MM.1S (cell line): ENCODE measurements around the gene FOXP1.

ENCODE experiments used
- EZH2 ChIP-seq: fragments of 300-600 bp; sonication (generic); optimal IDR thresholded peaks from 2 replicates; pipeline ENCODE3; 2017; ENCODE audit warnings: low read depth, mild to moderate bottlenecking, antibody characterized with exemption, low read length, mixed read lengths
- EZH2phosphoT487 ChIP-seq: fragments of 300-600 bp; sonication (generic); IDR thresholded peaks from 2 replicates; pipeline ENCODE4 v1.6.1; 2018; ENCODE audit warnings: antibody characterized with exemption, low read length
- TF ChIP-seq, protein P1 (sequence below): fragments of 300-600 bp; sonication (generic); IDR thresholded peaks from 2 replicates; pipeline ENCODE4 v1.5.1; 2016; ENCODE audit warnings: antibody characterized with exemption, low read length, mixed read lengths

DNA sequence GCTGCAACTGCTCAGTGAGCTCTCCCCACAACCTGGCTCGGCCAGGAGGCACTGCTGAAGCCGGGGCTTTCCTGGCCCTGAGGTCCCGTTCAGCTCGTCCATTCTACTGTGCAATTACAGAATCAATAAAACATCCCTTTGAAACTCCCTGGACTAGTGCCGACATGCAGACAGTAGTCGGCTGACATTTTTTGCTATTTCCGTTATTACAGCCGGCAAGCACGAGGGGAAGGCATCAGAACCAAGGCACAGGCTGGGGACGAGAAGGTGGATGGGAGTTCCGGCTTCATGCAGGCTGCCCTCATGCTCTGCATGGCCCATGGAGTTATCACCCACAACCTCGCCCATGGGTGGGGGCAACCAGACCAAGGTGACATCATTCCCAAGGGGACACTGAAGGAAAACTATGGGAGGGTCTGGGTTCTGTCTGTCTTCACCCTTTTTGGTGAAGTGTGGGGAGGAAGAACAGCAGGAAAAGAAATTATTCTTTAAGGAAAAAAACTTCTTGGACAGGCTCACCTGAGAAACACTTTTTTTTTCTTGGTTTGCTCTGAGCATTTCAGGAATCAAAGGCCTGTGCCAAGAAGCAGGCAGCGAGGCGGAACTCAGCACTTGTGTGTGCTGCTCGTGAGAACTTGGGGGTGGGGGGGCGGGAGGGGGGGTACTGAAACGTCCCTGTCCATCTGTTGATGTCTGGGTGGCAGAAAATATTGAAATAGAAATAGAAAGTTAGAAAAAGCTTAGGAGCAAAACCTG, 154.5 kb downstream of the FOXP1 start:
- TF ChIP-seq, protein P1, sequence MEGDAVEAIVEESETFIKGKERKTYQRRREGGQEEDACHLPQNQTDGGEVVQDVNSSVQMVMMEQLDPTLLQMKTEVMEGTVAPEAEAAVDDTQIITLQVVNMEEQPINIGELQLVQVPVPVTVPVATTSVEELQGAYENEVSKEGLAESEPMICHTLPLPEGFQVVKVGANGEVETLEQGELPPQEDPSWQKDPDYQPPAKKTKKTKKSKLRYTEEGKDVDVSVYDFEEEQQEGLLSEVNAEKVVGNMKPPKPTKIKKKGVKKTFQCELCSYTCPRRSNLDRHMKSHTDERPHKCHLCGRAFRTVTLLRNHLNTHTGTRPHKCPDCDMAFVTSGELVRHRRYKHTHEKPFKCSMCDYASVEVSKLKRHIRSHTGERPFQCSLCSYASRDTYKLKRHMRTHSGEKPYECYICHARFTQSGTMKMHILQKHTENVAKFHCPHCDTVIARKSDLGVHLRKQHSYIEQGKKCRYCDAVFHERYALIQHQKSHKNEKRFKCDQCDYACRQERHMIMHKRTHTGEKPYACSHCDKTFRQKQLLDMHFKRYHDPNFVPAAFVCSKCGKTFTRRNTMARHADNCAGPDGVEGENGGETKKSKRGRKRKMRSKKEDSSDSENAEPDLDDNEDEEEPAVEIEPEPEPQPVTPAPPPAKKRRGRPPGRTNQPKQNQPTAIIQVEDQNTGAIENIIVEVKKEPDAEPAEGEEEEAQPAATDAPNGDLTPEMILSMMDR, result no peak
- TF ChIP-seq EZH2, result no peak
- TF ChIP-seq EZH2phosphoT487, result no peak
